ENCODE results near the gene TGFBR2.

TGFBR2 gene

GRCh38 chr3:30646961-30647752 is 40.8 kb downstream of the TGFBR2 start:
- Mint-ChIP-seq H3K27ac (peak overlapping the region; percentile 98), H3K4me1 (peaks cover 92% of the 10 kb centered on the region), H3K4me3 (no peak overlapping the region), H3K9me3 (peaks cover 3% of the 10 kb centered on the region), H3K27me3 (no peaks in the 10 kb centered on the region), H3K36me3 (peaks cover 74% of the 10 kb centered on the region)
- no peak for ATAC-seq

- no peaks in the 10 kb centered on the region for H3K27me3 Mint-ChIP-seq
- peak overlapping the region; percentile 98 for H3K27ac Mint-ChIP-seq
- peaks cover 3% of the 10 kb centered on the region for H3K9me3 Mint-ChIP-seq
- ATAC-seq: peak; percentile 38
- H3K4me1 Mint-ChIP-seq: peaks cover 78% of the 10 kb centered on the region
- peak overlapping the region; percentile 6 for H3K4me3 Mint-ChIP-seq
- peaks cover 78% of the 10 kb centered on the region for H3K36me3 Mint-ChIP-seq
Measured at GRCh38 chr3:30648670-30649357, 42.4 kb downstream of the TGFBR2 start.

DNA sequence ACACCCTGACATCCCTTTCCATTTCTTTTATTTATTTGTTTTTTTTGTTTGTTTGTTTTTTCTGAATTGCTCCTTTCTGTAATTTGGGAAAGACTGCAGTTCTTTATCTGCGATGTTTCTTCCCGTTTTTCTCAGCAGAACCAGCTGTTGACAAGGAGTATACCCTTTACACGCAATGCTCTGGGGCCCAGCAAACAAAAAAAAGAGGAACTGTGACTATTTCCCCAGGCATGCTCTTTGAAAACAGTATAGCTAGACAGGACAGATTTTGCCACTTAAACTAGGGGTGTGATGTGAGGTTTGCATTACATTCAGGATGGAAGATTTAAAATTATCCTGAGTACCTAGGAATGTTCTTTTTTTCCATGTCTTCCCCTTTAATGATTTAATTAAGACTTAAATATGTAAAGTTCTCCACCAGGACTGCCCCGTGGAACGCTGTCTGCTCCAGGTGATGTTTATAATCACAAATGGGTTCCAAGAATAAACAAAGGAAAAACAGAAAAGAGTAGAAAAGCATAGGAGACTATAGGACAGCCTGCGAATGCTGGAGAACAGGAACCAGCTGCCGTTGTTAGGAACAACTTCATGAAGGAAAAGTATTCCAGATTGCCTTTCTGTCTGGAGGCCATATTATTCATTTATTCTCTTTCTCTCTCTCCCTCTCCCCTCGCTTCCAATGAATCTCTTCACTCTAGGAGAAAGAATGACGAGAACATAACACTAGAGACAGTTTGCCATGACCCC is 43.3 kb downstream of the TGFBR2 start:
- Mint-ChIP-seq H3K36me3 (peaks cover 85% of the 10 kb centered on the region), H3K27ac (peak overlapping the region; percentile 98), H3K27me3 (no peaks in the 10 kb centered on the region), H3K4me3 (peak overlapping the region; percentile 70), H3K9me3 (peaks cover 3% of the 10 kb centered on the region), H3K4me1 (peaks cover 76% of the 10 kb centered on the region)
- peak; percentile 81 for ATAC-seq

DNA sequence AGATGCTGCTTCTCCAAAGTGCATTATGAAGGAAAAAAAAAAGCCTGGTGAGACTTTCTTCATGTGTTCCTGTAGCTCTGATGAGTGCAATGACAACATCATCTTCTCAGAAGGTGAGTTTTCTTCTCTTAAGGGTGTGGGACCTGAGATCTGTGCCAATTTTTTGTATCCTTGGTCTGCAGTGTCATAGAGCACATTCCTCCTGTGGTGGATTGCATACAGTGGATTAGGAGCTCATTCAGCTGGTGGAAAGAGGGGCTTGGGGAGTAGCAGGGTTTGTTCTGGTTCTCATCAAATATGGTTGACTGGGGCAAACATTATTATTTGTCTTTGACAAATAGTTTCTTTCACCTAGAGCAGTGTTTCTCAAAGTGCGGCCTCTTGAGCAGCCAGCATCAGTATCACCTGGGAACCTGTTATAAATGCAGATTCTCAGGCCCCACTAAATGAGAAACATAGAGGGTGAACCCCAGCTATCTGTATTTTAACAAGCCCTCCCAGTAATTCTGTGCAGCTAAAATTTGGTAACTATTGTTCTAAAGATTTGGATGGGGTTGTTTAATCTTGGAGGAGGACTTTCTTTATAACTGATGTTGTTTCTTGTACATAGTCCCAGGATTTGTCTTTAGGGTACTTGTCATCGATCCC is 44.1 kb downstream of the TGFBR2 start:
- peaks cover 3% of the 10 kb centered on the region for H3K9me3 Mint-ChIP-seq
- H3K4me3 Mint-ChIP-seq: peak overlapping the region; percentile 39

GRCh38 chr3:30654269-30654668 is 47.9 kb downstream of the TGFBR2 start:
- peak overlapping the region; percentile 85 for H3K27ac Mint-ChIP-seq
- H3K27me3 Mint-ChIP-seq: no peaks in the 10 kb centered on the region
- ATAC-seq: no peak
- peaks cover 3% of the 10 kb centered on the region for H3K9me3 Mint-ChIP-seq
- H3K36me3 Mint-ChIP-seq: peaks cover 85% of the 10 kb centered on the region
- H3K4me1 Mint-ChIP-seq: peaks cover 83% of the 10 kb centered on the region
- H3K4me3 Mint-ChIP-seq: no peak overlapping the region

More for the DNA sequence above, 44.1 kb downstream of the TGFBR2 start:
- no peak for ATAC-seq
- Mint-ChIP-seq H3K27me3 (no peaks in the 10 kb centered on the region), H3K4me1 (peaks cover 78% of the 10 kb centered on the region), H3K27ac (peak overlapping the region; percentile 98), H3K36me3 (peaks cover 88% of the 10 kb centered on the region)

GRCh38 chr3:30655187-30655812 is 48.9 kb downstream of the TGFBR2 start:
- Mint-ChIP-seq H3K27me3 (no peaks in the 10 kb centered on the region), H3K36me3 (peaks cover 75% of the 10 kb centered on the region), H3K9me3 (peaks cover 3% of the 10 kb centered on the region), H3K4me3 (peak overlapping the region; percentile 36), H3K27ac (peak overlapping the region; percentile 85), H3K4me1 (peaks cover 77% of the 10 kb centered on the region)
- peak; percentile 64 for ATAC-seq

GRCh38 chr3:30656624-30657141 is 50.3 kb downstream of the TGFBR2 start:
- Mint-ChIP-seq H3K27me3 (no peaks in the 10 kb centered on the region), H3K4me3 (no peak overlapping the region), H3K4me1 (peaks cover 76% of the 10 kb centered on the region), H3K36me3 (peaks cover 74% of the 10 kb centered on the region), H3K9me3 (no peaks in the 10 kb centered on the region), H3K27ac (peak overlapping the region; percentile 85)
- ATAC-seq: no peak

- peak; percentile 55 for ATAC-seq
- Mint-ChIP-seq H3K9me3 (no peaks in the 10 kb centered on the region), H3K4me3 (peak overlapping the region; percentile 46), H3K4me1 (peaks cover 81% of the 10 kb centered on the region), H3K27me3 (no peaks in the 10 kb centered on the region), H3K36me3 (peaks cover 75% of the 10 kb centered on the region), H3K27ac (peak overlapping the region; percentile 85)
Measured at GRCh38 chr3:30657914-30658313, 51.5 kb downstream of the TGFBR2 start.

- peak overlapping the region; percentile 85 for H3K27ac Mint-ChIP-seq
- no peaks in the 10 kb centered on the region for H3K9me3 Mint-ChIP-seq
- peak; percentile 98 for ATAC-seq
- peaks cover 84% of the 10 kb centered on the region for H3K4me1 Mint-ChIP-seq
- H3K4me3 Mint-ChIP-seq: peak overlapping the region; percentile 46
- no peaks in the 10 kb centered on the region for H3K27me3 Mint-ChIP-seq
- H3K36me3 Mint-ChIP-seq: peaks cover 77% of the 10 kb centered on the region
Measured at GRCh38 chr3:30658328-30659052, 52.1 kb downstream of the TGFBR2 start.

GRCh38 chr3:30659270-30660130 is 53.1 kb downstream of the TGFBR2 start:
- Mint-ChIP-seq H3K27ac (peak overlapping the region; percentile 85), H3K36me3 (peaks cover 76% of the 10 kb centered on the region), H3K9me3 (no peaks in the 10 kb centered on the region), H3K4me3 (no peak overlapping the region), H3K27me3 (no peaks in the 10 kb centered on the region), H3K4me1 (peaks cover 90% of the 10 kb centered on the region)
- no peak for ATAC-seq

DNA sequence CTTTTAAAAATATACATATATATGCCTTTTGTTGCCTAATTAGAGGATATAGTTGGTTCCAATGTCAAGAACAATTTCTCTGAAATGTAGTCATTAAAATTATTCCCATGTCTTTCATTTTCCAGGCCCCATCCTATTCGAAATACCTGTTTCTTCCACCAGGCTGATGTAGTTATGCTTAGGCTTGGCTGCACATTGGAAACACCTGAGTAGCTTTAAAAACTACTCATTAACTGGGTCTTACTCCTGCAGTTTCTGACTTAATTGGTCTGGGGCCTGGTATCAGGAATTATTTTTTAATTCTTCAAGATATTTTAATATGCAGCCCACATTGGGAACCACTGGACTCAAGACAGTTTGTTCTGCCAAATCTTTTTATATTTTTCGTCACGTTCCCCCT is 53.7 kb downstream of the TGFBR2 start:
- Mint-ChIP-seq H3K4me3 (no peak overlapping the region), H3K9me3 (no peaks in the 10 kb centered on the region), H3K36me3 (peaks cover 75% of the 10 kb centered on the region), H3K4me1 (peaks cover 89% of the 10 kb centered on the region), H3K27me3 (no peaks in the 10 kb centered on the region), H3K27ac (peak overlapping the region; percentile 86)
- no peak for ATAC-seq

- Mint-ChIP-seq H3K27ac (peak overlapping the region; percentile 86), H3K36me3 (peaks cover 73% of the 10 kb centered on the region)
Measured at GRCh38 chr3:30660656-30661055, 54.3 kb downstream of the TGFBR2 start.

More at GRCh38 chr3:30660656-30661055, 54.3 kb downstream of the TGFBR2 start:
- H3K4me1 Mint-ChIP-seq: peaks cover 88% of the 10 kb centered on the region
- no peaks in the 10 kb centered on the region for H3K9me3 Mint-ChIP-seq
- H3K4me3 Mint-ChIP-seq: no peak overlapping the region
- H3K27me3 Mint-ChIP-seq: no peaks in the 10 kb centered on the region
- no peak for ATAC-seq
